Endothelial cell of coronary artery (primary cell): ENCODE measurements around the gene GPR179. TPM values are rescaled to one million over a fixed set of nuclear protein-coding genes. Genes with fewer than 3 reads are reported as not detected.

ENCODE experiments used
- total RNA-seq: library from RNA; depleted of rRNA; stranded (reverse); fragments of >200 nt; gene quantifications from 2 replicates; pipeline ENCODE4 v1.2.3, GENCODE V29; 2014

GPR179 gene
- total RNA-seq: not detected in 2 replicates

DNA sequence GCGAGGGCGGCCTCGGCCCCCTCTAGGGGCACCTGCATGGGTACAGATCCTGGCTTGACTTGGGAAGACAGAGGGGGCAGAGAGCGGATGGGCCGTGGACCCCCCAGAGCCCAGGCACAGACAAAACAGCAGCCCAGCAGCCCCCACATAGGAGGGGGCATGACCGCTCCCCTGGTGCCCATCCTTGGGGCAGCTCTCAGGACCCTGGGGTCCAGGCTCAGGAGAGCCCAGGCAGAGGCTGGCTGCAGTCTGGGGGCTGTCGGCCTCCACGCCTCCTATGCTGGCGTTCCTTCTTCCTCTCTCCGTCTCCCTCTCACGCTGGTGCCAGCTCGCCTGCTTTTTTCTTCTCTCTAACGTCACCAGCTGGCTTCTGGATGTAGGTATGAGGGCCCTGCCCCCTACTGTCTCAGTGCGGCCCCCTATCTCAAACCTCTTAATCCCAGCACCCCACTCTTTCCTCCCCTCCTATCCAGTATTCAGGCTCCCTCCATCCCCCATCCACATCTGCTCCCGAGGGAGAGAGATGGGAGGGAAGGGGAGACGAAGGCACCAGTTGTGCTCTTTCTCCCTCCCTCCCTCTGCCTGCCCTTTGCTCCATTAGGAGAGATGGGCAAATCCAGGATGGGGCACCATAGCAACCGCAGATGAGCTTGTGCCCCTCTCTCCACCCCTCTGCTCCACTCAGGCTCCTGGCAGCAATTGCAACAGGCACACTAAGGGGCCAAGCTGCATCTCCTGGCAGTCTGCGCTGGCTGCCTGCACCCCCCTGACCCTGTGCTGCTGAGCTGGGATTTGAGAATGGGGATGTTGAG lies at the start of gene GPR179:
GPR179 (minus strand) TSS at position 349 of the 812 bp plus-strand sequence; CDS start at position 182, 167 bp downstream.

DNA sequence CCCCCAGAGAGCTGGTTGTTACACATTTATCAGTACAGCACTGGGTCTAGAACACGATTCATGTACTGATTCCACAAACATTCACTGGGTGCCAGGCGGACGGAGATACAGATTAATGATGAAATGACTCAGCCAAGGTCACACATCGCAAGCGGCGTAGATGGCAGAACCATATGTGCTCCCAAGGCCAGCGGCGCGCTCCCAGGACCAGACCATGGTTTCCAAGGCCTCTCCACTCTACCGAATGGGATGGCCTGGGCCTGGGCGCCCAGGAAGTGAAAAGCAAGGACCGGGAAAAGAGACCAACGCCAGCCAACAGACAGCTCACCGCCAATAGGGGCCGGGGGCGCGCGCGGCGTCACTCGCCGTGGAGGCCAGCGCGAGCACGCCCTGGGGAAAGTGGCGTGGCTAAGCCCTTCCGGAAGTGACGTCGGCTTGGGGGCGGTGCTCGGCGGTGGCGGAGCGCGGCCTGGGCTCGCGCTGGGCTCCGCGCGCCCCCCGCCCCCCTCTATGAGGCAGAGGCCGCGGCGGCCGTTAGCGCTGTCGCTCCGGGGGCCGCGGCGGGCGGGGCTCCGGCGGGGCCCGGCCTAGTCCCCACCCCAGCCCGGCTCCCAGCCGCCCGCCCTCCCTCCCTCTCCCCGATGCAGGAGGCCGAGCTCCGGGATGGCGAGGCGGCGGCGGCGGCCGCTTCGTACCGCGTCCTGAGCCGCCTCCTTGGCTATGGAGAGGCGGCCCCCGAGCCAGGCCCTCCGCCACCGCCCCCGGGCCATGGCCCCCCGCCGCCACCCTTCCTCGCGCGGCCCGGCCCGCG lies 7.9 kb upstream of the GPR179 start, which contains the start of gene SOCS7:
SOCS7 (plus strand) TSS at position 433 of the 811 bp plus-strand sequence; CDS start at position 642, 209 bp downstream.

DNA sequence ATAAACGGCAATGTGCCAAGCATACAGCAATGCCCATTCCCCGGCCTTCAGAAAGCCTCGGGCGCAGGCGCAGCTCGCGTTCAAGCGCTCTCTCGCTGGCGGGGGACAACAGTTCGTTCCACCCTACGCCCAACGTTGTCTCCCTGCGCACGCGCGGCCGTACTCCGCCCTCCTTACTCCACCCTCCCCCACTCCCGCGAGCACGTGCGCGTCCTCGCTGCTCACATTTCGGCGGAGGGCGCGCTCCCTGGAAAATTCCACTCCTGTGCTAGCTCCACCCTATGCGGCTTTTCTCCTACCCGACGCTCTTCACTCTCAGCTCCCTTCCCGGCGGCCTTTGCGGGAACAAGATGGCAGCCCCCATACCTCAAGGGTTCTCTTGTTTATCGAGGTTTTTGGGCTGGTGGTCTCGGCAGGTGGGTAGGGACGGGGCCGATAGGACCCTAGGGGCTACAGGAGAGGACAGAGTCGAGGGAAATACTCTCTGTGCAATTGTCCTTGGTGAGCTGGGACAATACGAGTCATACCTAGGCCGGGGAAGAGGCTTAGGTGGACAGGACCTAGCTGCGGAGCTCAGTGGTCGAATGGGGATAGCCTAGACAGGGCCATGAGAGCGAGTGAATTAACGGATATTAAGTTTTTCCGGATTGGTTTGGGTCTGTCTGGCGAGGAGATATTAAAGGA lies 46.8 kb downstream of the GPR179 start, which contains the start of gene MRPL45:
MRPL45 (plus strand) TSS at position 335 of the 684 bp plus-strand sequence; CDS start at position 351, 16 bp downstream.

Other genes with a start within 250 kb of the GPR179 start
- not detected in 2 replicates for gene TBC1D3E, start 216.0 kb downstream of the GPR179 start, total RNA-seq
- not detected in 2 replicates for gene TBC1D3, start 151.4 kb downstream of the GPR179 start, total RNA-seq
- gene MRPL45, start 46.8 kb downstream of the GPR179 start, total RNA-seq: 32.6 and 34.2 TPM in 2 replicates
- 5.8 and 7.4 TPM in 2 replicates for gene SOCS7, start 7.9 kb upstream of the GPR179 start, total RNA-seq
- gene ARHGAP23, start 84.5 kb upstream of the GPR179 start, total RNA-seq: 33.7 and 56.2 TPM in 2 replicates